Hepatocyte (in vitro differentiated cells): Measurements from ENCODE around the gene GNE.

Source experiments
- CTCF ChIP-seq: fragments of 200-600 bp; sonication (generic); IDR thresholded peaks from 2 replicates; pipeline ENCODE4 v1.5.1; 2016; ENCODE audit warnings: antibody characterized with exemption, mild to moderate bottlenecking; ENCODE audit not compliant: poor library complexity
- EZH2 ChIP-seq: fragments of 200-600 bp; sonication (generic); IDR thresholded peaks from 2 replicates; pipeline ENCODE4 v1.6.1; 2016; ENCODE audit warnings: antibody characterized with exemption, mild to moderate bottlenecking, borderline replicate concordance
- EZH2phosphoT487 ChIP-seq: fragments of 200-600 bp; sonication (generic); IDR thresholded peaks from one replicate; pipeline ENCODE4 v1.6.1; 2018; ENCODE audit warnings: antibody characterized with exemption, mild to moderate bottlenecking, low read depth, moderate library complexity; ENCODE audit not compliant: unreplicated experiment, severe bottlenecking

DNA sequence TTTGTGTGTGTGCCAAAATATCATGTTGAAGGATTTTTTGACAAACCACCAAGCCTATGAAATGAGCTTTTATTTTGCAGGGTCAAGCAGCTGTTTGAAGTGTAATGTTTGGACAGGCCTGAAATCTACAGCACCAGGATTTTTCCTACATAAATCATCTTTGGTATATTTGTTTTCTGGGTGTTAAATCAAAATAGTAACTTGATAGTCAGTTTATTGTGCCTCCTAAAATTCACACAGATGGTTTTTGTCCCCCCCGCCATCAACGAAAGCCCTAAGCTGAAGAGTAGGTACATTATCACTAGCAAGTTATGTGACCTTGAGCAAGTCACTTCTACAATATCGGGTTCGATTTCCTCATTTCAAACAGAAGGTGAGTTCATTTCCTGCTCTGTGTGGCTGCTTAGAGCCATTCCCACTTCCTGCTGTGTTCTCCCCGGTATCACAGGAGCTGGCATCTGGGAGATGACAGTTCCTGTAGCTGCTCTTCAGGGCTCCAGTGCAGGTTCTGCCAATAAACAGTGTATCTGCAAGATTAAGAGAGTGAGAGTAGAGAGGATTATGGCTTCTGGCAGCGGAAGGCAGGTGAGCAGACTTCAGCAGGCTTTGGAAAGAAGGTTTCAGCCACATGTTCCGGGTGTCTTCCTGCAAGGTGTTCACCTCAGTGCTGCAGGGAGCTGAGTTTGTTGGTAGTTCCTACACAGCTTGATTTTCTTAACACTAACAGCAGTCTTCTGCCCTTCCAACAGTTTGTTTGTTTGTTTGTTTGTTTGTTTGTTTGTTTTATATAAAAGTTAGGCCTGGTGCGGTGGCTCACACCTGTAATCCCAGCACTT is 48.4 kb upstream of the GNE start:
- TF ChIP-seq CTCF (no peak), EZH2 (no peak), EZH2phosphoT487 (no peak)
